ENCODE results near the gene SPHK2. TPM values are rescaled to one million over a fixed set of nuclear protein-coding genes. Genes with fewer than 3 reads are reported as not detected.
A peak's percentile ranks its signal among the peaks of the same experiment; 100 is the strongest.

The SPHK2 gene
- total RNA-seq, 4 donors from 2014 or later: 7.0 to 10.9 (median 9.7) TPM

DNA sequence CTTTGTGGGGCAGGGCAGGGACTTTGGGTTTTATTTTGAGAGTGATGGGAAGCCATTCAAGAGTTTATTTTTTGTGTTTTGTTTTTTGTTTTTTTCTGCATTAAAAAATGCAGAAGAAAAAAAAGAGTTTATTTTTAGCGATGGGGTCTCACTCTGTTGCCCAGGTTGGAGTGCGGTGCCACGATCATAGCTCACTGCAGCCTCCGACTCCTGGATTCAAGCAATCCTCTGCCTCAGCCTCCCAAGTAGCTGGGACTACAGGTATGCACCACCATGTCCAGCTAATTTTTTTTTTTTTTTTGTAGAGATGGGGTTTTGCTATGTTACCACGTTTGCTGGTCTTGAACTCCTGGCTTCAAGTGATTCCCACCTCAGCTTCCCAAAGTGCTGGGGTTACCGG is 39.2 kb downstream of the SPHK2 start:
- TF ChIP-seq POLR2A (IDR thresholded peaks at IDR 0.05): no peak
- TF ChIP-seq, protein P1, sequence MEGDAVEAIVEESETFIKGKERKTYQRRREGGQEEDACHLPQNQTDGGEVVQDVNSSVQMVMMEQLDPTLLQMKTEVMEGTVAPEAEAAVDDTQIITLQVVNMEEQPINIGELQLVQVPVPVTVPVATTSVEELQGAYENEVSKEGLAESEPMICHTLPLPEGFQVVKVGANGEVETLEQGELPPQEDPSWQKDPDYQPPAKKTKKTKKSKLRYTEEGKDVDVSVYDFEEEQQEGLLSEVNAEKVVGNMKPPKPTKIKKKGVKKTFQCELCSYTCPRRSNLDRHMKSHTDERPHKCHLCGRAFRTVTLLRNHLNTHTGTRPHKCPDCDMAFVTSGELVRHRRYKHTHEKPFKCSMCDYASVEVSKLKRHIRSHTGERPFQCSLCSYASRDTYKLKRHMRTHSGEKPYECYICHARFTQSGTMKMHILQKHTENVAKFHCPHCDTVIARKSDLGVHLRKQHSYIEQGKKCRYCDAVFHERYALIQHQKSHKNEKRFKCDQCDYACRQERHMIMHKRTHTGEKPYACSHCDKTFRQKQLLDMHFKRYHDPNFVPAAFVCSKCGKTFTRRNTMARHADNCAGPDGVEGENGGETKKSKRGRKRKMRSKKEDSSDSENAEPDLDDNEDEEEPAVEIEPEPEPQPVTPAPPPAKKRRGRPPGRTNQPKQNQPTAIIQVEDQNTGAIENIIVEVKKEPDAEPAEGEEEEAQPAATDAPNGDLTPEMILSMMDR (IDR thresholded peaks at IDR 0.05): no peak
- Histone ChIP-seq H3K27me3 (no peaks in the 10 kb centered on the region), H3K36me3 (no peaks in the 10 kb centered on the region), H3K27ac (no peak overlapping the region), H3K4me3 (no peak overlapping the region), H3K4me1 (peaks cover 0 to 14% (median 11%) of the 10 kb centered on the region in 3 donors), H3K9me3 (no peaks in the 10 kb centered on the region)
- intact Hi-C loops (cut with DNase I): loop anchor here (10.0 kb wide), 1 partner anchor 116 kb away; no protein-coding TSS in a partner anchor
- DNase-seq: no peak
- 88 to 90% methylated on average over 6 of the region's 6 CpGs for WGBS, 2 donors

DNA sequence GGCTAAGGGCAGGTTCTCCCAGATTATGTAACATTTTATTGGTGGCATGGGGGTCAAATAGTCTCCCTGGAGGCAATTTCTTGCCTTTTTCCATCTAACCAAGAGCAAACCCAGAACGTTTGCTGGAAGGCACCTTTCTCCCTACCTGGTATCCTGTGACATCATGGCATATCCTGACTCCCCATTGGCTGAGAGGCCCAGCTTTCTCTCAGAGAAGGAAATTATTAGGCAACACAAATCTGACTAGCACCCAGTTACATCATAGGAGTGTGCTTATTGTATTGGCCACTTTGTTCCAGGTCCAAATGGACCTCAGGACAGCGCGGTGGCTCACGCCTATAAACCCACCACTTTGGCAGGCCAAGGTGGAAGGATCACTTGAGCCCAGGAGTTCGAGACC is 40.5 kb downstream of the SPHK2 start:
- no peak for TF ChIP-seq POLR2A (IDR thresholded peaks at IDR 0.05)
- TF ChIP-seq, protein P1 (IDR thresholded peaks at IDR 0.05): no peak
- H3K9me3 ChIP-seq: no peaks in the 10 kb centered on the region
- no peaks in the 10 kb centered on the region for H3K36me3 ChIP-seq
- DNase-seq: no peak
- intact Hi-C loops (cut with DNase I): loop anchor here (10.0 kb wide), 1 partner anchor 115 kb away; no protein-coding TSS in a partner anchor
- no peak overlapping the region for H3K27ac ChIP-seq
- no peaks in the 10 kb centered on the region for H3K27me3 ChIP-seq
- peaks cover 0 to 14% (median 11%) of the 10 kb centered on the region in 3 donors for H3K4me1 ChIP-seq
- no peak overlapping the region for H3K4me3 ChIP-seq
- 74% methylated on average over 4 to 5 of the region's 5 CpGs for WGBS, 2 donors

DNA sequence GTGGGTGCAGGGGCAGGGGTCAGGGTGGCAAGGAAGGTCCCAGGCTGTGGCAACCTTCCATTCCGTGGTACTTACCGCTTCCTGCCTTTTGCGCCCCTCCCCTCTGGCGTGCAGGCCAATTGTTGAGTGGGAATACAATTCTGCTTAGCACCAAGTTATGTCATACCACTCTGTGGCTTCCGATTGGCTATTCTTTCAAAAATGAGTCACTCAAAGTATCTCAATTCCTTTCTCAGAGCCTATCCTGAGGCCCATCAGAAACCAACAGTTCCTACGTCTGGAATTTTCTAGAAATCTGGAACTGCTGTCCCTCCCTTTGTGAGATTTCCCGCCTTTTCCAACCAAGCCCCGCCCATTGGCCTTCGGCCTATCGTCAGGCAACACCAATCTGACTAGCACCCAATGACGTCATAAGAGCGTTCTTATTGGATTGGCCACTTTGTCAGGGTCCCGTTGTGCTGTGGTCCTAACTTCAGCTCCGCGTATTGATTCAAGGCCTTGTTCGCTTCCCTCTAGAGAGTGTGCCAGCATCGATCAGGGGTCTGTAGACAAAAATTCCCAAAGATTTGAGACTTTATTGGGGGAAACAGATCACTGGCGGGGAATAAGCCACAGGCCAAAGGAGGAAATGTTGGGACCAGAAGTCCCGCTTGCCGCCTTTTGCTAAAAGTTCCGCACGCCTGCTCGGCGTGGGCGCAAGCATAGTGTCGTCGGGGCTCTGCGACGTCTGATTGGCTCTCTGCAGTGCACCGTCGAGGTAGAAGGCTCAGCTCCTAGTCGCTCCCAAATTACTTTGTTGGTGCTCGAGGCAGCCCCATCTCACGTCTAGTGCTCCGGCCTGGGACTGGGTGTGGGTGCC is 41.8 kb downstream of the SPHK2 start:
- no peak for TF ChIP-seq POLR2A (IDR thresholded peaks at IDR 0.05)
- TF ChIP-seq, protein P1 (IDR thresholded peaks at IDR 0.05): no peak
- no peaks in the 10 kb centered on the region for H3K9me3 ChIP-seq
- H3K27me3 ChIP-seq: no peaks in the 10 kb centered on the region
- no peak for DNase-seq
- peaks cover 0 to 14% (median 11%) of the 10 kb centered on the region in 3 donors for H3K4me1 ChIP-seq
- 41 to 54% methylated on average over 22 to 25 of the region's 35 CpGs for WGBS, 2 donors
- H3K4me3 ChIP-seq: peak overlapping the region in 1 of 4 donors; percentile 40
- H3K27ac ChIP-seq: peak overlapping the region in 3 of 4 donors; percentile 42 to 70 (median 56)
- intact Hi-C loops (cut with DNase I): no loop called here
- H3K36me3 ChIP-seq: no peaks in the 10 kb centered on the region

DNA sequence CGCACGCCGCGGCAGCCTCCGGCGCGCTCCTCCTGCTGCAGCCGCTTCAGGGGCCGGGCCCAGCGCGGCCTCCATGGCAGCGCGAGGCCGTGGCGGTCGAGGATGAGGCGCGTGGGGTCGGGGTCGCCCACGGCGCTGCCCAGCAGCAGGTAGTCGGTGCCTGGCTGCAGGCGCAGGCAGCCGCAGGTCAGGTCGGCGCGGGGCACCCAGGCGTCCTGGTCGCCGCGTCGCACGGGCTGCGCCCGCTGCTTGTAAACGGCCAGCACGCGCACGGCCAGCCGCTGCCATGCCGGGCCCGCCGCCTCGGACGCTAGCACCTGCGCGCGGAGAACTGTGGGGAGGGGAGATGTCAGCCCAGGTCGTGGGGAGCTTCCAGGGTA is 42.4 kb downstream of the SPHK2 start:
- Histone ChIP-seq H3K9me3 (no peaks in the 10 kb centered on the region), H3K36me3 (no peaks in the 10 kb centered on the region), H3K27me3 (no peaks in the 10 kb centered on the region), H3K4me1 (peaks cover 0 to 14% (median 11%) of the 10 kb centered on the region in 3 donors), H3K4me3 (no peak overlapping the region), H3K27ac (no peak overlapping the region)
- WGBS, 2 donors: 63% methylated on average over 1 of the region's 50 CpGs; no CpG with 5 or more reads in 1 of the 2 donors
- intact Hi-C loops (cut with DNase I): no loop called here
- TF ChIP-seq POLR2A (IDR thresholded peaks at IDR 0.05): no peak
- TF ChIP-seq, protein P1 (IDR thresholded peaks at IDR 0.05): no peak
- DNase-seq: no peak

DNA sequence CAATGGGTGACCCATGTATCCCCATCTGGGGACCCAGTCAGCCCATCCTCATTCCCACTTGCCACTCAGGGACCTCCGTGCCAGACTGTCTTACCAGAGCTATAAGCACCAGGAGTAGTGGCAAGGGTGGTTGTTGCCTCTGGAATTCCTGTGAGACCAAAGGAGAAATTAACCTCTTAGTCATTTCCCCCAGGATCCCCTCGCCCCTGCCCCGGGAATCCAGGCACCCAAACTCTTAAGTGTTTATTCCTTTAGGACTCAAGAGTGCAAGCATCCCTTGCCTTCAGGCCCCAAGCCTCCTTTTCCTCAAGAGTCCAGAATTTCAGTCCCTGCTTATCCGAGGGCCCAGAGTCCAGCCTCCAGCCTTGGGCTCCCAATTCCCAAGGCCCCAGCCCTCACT is 44.4 kb downstream of the SPHK2 start:
- H3K36me3 ChIP-seq: no peaks in the 10 kb centered on the region
- WGBS, 2 donors: 89 to 97% methylated on average over 3 to 4 of the region's 4 CpGs
- no peaks in the 10 kb centered on the region for H3K9me3 ChIP-seq
- H3K4me1 ChIP-seq: peaks cover 0 to 14% (median 11%) of the 10 kb centered on the region in 3 donors
- no peak overlapping the region for H3K4me3 ChIP-seq
- no peak for DNase-seq
- H3K27me3 ChIP-seq: no peaks in the 10 kb centered on the region
- TF ChIP-seq, protein P1 (IDR thresholded peaks at IDR 0.05): no peak
- intact Hi-C loops (cut with DNase I): no loop called here
- no peak overlapping the region for H3K27ac ChIP-seq
